Pancreas (tissue), 10 donors: ENCODE data around the gene CCDC192. TPM values are rescaled to one million over a fixed set of nuclear protein-coding genes. Genes with fewer than 3 reads are reported as not detected.

ENCODE experiments used
- ATAC-seq, 4 donors: fragments of 200-7000 bp; cut with Tn5 transposase; one replicate each; pipeline versions ENCODE4 v1.8.0 to v1.9.1; 2020; ENCODE audit warnings: mild to moderate bottlenecking in 4 of 4, moderate library complexity in 4 of 4
- DNase-seq, 6 donors: peaks; one replicate each; pipeline ENCODE4 v3.0.0-alpha.2; 2020
- FAIRE-seq: peaks from 2 replicates; lab custom pipeline; 2012; peaks lifted over from hg19 to GRCh38; lab: Jason Lieb, UNC
- H3K27ac ChIP-seq, 4 donors: fragments of 200-600 bp; sonication (generic); 1 replicate in 3 of 4; 2 replicates in 1 of 4; pipeline versions ENCODE4 v1.5.0 to v1.8.0; 2020
- H3K27me3 ChIP-seq, 4 donors: fragments of 200-600 bp; one replicate each; pipeline ENCODE4 v1.8.0; 2021
- H3K36me3 ChIP-seq, 3 donors: fragments of 200-600 bp; sonication (generic) in 1 of 3; one replicate each; pipeline versions ENCODE4 v1.5.0 to v1.8.0; 2020 to 2021
- H3K4me1 ChIP-seq, 3 donors: fragments of 200-600 bp; one replicate each; pipeline ENCODE4 v1.8.0; 2021
- H3K4me3 ChIP-seq, 4 donors: fragments of 200-600 bp; sonication (generic) in 2 of 4; one replicate each; pipeline versions ENCODE4 v1.5.0 to v1.8.0; 2020 to 2021
- H3K9me3 ChIP-seq, 4 donors: fragments of 200-600 bp; one replicate each; pipeline ENCODE4 v1.8.0; 2021
- CTCF ChIP-seq, 4 donors: fragments of 200-600 bp; sonication (generic) in 3 of 4; IDR thresholded peaks; one replicate each; pipeline versions ENCODE4 v1.5.0 to v1.8.0; 2021; ENCODE audit warnings: antibody characterized with exemption in 4 of 4
- WGBS, 2 donors: extraction: QIAGEN DNeasy Blood & Tissue Kit; methylation state at CpG; one replicate each; pipeline ENCODE4 v1.1.7; 2013; 5-methylcytosine and 5-hydroxymethylcytosine counted together
- intact Hi-C, 3 donors: fragments of 100-400 bp; cut with DNase I; formaldehyde crosslinking; loops; one replicate each; pipeline versions ENCODE4 v1.11.1 to v1.14.2; 2022
- polyA plus RNA-seq, 2 donors: library from polyadenylated mRNA; stranded (reverse); fragments of 200-250 nt; gene quantifications; one replicate each; pipeline ENCODE4 v1.2.3, GENCODE V29; 2013
- total RNA-seq, 6 donors: library from RNA; stranded (reverse); fragmentation: NEBNext Ultra II Directional in 4 of 6; extraction: Animal tissue kit (Norgen Biotek cat#: 25700) in 4 of 6; gene quantifications; one replicate each; pipeline versions ENCODE4 v1.2.1 to v1.2.4, GENCODE V29; 2021 to 2023
- donor health status: healthy with polysubstance abuse.
- donor health status: DM: no; HTN: no; CAD: no; lungs with moderate emphysema.
- donor health status: DM: no; HTN: no; CAD: no.
- donor health status: control.
- donor health status: control.
- donor health status: Bipolar disorder and iron deficiency.
- donor health status: DM: yes; HTN: yes; CAD: no.
- donor health status: DM: no; HTN: no; CAD: no.
- donor health status: DM: no; HTN: no; CAD: no.
- donor health status: DM: yes; HTN: yes; CAD: no.

Gene CCDC192
- total and polyA plus RNA-seq, 8 donors: not detected

GRCh38 chr5:127928053-127928452 is 224.9 kb downstream of the CCDC192 start:
- no peaks in the 10 kb centered on the region for H3K27me3 ChIP-seq
- H3K4me3 ChIP-seq: no peak overlapping the region
- H3K36me3 ChIP-seq: no peaks in the 10 kb centered on the region
- intact Hi-C loops: no loop called here
- no peak for DNase-seq
- TF ChIP-seq CTCF (IDR thresholded peaks at IDR 0.05): no peak
- ATAC-seq: no peak
- no peaks in the 10 kb centered on the region for H3K9me3 ChIP-seq
- no peak overlapping the region for H3K27ac ChIP-seq
- H3K4me1 ChIP-seq: peaks cover 0 to 16% (median 8%) of the 10 kb centered on the region in 3 donors
- 97 to 100% methylated on average over 4 of the region's 4 CpGs for WGBS, 2 donors
- FAIRE-seq: no peak

- no peak for TF ChIP-seq CTCF (IDR thresholded peaks at IDR 0.05)
- Histone ChIP-seq H3K9me3 (no peaks in the 10 kb centered on the region), H3K27ac (peak overlapping the region in 2 of 4 donors; percentile 52 to 59), H3K36me3 (no peaks in the 10 kb centered on the region), H3K4me1 (peaks cover 0 to 13% (median 7%) of the 10 kb centered on the region in 3 donors), H3K27me3 (no peaks in the 10 kb centered on the region), H3K4me3 (no peak overlapping the region)
- intact Hi-C loops: no loop called here
- no peak for FAIRE-seq
- peak in 2 of 4 donors; percentile 10 to 26 for ATAC-seq
- DNase-seq: peak in 1 of 6 donors; percentile 22
Observed at GRCh38 chr5:127930311-127930710, 227.1 kb downstream of the CCDC192 start.

- Histone ChIP-seq H3K36me3 (no peaks in the 10 kb centered on the region), H3K27ac (no peak overlapping the region), H3K4me3 (no peak overlapping the region), H3K4me1 (peaks cover 0 to 22% (median 7%) of the 10 kb centered on the region in 3 donors), H3K9me3 (no peaks in the 10 kb centered on the region), H3K27me3 (no peaks in the 10 kb centered on the region)
- 94 to 100% methylated on average over 1 of the region's 1 CpG for WGBS, 2 donors
- no peak for TF ChIP-seq CTCF (IDR thresholded peaks at IDR 0.05)
- intact Hi-C loops: no loop called here
- ATAC-seq (no peak), FAIRE-seq (no peak), DNase-seq (no peak)
Observed at GRCh38 chr5:127931396-127931795, 228.2 kb downstream of the CCDC192 start.

- Histone ChIP-seq H3K27ac (no peak overlapping the region), H3K4me3 (no peak overlapping the region), H3K9me3 (no peaks in the 10 kb centered on the region), H3K27me3 (no peaks in the 10 kb centered on the region), H3K36me3 (no peaks in the 10 kb centered on the region), H3K4me1 (peaks cover 0 to 22% (median 7%) of the 10 kb centered on the region in 3 donors)
- 76 to 89% methylated on average over 5 of the region's 5 CpGs for WGBS, 2 donors
- FAIRE-seq: no peak
- no peak for DNase-seq
- TF ChIP-seq CTCF (IDR thresholded peaks at IDR 0.05): no peak
- ATAC-seq: no peak
- intact Hi-C loops: no loop called here
Observed at GRCh38 chr5:127933348-127933747, 230.2 kb downstream of the CCDC192 start.

GRCh38 chr5:127934791-127935256 is 231.6 kb downstream of the CCDC192 start:
- Histone ChIP-seq H3K27ac (peak overlapping the region in 2 of 4 donors; percentile 34 to 68), H3K4me1 (peaks cover 0 to 22% (median 7%) of the 10 kb centered on the region in 3 donors), H3K4me3 (no peak overlapping the region), H3K27me3 (no peaks in the 10 kb centered on the region), H3K36me3 (no peaks in the 10 kb centered on the region), H3K9me3 (no peaks in the 10 kb centered on the region)
- TF ChIP-seq CTCF (IDR thresholded peaks at IDR 0.05): no peak
- WGBS, 2 donors: 9% methylated on average over 1 of the region's 1 CpG
- intact Hi-C loops: no loop called here
- FAIRE-seq (no peak), DNase-seq (peak in 3 of 6 donors; percentile 51 to 68 (median 56)), ATAC-seq (peak; percentile 92 to 96 (median 94))
